Activated T-cell treated with anti-CD3 and anti-CD28 coated beads for 1 hour (primary cell): ENCODE results near the gene NUP210L.
"Not testable (repeated sequence)": the region's sequence is repeated elsewhere in the genome, so short reads cannot be mapped to it uniquely, and the experiment has no call there.

Source experiments
- DNase-seq: peaks from one replicate; pipeline ENCODE4 v3.0.0-alpha.2; 2020; ENCODE audit warnings: low read depth

NUP210L gene

GRCh38 chr1:153991806-153992205 lies 163.1 kb downstream of the NUP210L start:
- no peak for DNase-seq

GRCh38 chr1:153991151-153991630 lies 163.7 kb downstream of the NUP210L start:
- DNase-seq = no peak

- DNase-seq = peak; percentile 75
Measured at GRCh38 chr1:153990468-153991150, 164.3 kb downstream of the NUP210L start, which contains the start of gene RPS27. Gene RPS27 (plus strand): TSS chr1:153990762. CDS start chr1:153990797, 35 bp downstream.

- DNase-seq = no peak
Measured at GRCh38 chr1:153987621-153988020, 167.3 kb downstream of the NUP210L start.

GRCh38 chr1:153985941-153986761 lies 168.7 kb downstream of the NUP210L start, which contains the start of gene RAB13:
Gene RAB13 (minus strand): TSS chr1:153986339. CDS start chr1:153986236, 103 bp downstream.
- DNase-seq = no peak

GRCh38 chr1:153985341-153985912 lies 169.4 kb downstream of the NUP210L start:
- DNase-seq = no peak

- no peak for DNase-seq
Measured at GRCh38 chr1:153984123-153984894, 170.6 kb downstream of the NUP210L start.

GRCh38 chr1:153981735-153982134 lies 173.1 kb downstream of the NUP210L start:
- DNase-seq = not testable (repeated sequence)

- not testable (repeated sequence) for DNase-seq
Measured at GRCh38 chr1:153979091-153979490, 175.8 kb downstream of the NUP210L start.

GRCh38 chr1:153978274-153978909 lies 176.5 kb downstream of the NUP210L start:
- DNase-seq = no peak

- DNase-seq = peak; percentile 75
Measured at GRCh38 chr1:153977250-153978240, 177.3 kb downstream of the NUP210L start, which contains the start of gene JTB. Gene JTB (minus strand): TSS chr1:153977674. CDS start chr1:153977252, 422 bp downstream.

GRCh38 chr1:153976819-153977249 lies 178.0 kb downstream of the NUP210L start:
- no peak for DNase-seq

- DNase-seq = no peak
Measured at GRCh38 chr1:153973525-153973924, 181.3 kb downstream of the NUP210L start.

- no peak for DNase-seq
Measured at GRCh38 chr1:153973071-153973470, 181.8 kb downstream of the NUP210L start.

GRCh38 chr1:153970346-153970745 lies 184.5 kb downstream of the NUP210L start:
- no peak for DNase-seq

GRCh38 chr1:153968972-153969371 lies 185.9 kb downstream of the NUP210L start:
- no peak for DNase-seq

GRCh38 chr1:153968408-153968807 lies 186.5 kb downstream of the NUP210L start:
- no peak for DNase-seq

GRCh38 chr1:153968000-153968363 lies 186.9 kb downstream of the NUP210L start:
- no peak for DNase-seq

GRCh38 chr1:153967107-153967999 lies 187.5 kb downstream of the NUP210L start, which contains the start of gene CREB3L4:
Gene CREB3L4 (plus strand): TSS chr1:153967902. CDS start chr1:153968526, 624 bp downstream.
- peak; percentile 73 for DNase-seq
